Ishikawa (cell line): ENCODE data around the gene TNFSF4.

Source experiments
- EGR1 ChIP-seq: IDR thresholded peaks from 2 replicates; pipeline ENCODE4 v1.6.1; 2012
- EP300 ChIP-seq: IDR thresholded peaks from 2 replicates; pipeline ENCODE4 v1.6.1; 2012; ENCODE audit warnings: borderline replicate concordance
- RAD21 ChIP-seq: IDR thresholded peaks from 2 replicates; pipeline ENCODE4 v1.6.1; 2012; ENCODE audit warnings: low read depth
- TAF1 ChIP-seq: IDR thresholded peaks from 2 replicates; pipeline ENCODE4 v1.6.1; 2012; ENCODE audit warnings: low read depth, mild to moderate bottlenecking
- TF ChIP-seq, protein P1 (sequence below): IDR thresholded peaks from 2 replicates; pipeline ENCODE4 v1.6.1; 2012; ENCODE audit warnings: low read depth, mild to moderate bottlenecking

DNA sequence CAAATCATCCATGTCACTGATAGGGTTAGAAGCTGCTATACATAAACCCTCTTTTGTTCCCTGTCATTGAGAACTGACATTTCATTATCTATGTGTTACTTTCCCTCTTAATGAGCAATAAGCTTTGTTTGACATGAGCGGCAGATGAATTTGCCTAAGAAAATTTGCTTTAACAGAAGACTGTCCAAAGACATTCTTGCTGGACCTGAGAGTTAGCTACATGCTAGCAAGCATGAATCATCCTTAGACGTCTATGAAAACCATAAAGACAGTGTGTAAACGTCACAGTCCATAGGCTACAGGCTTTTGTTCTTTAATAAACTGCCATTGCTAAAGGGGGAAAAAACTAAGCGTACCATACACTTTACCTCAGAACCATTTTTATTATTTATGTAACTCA lies 73.1 kb downstream of the TNFSF4 start:
- no peak for TF ChIP-seq RAD21
- no peak for TF ChIP-seq TAF1
- TF ChIP-seq, protein P1, sequence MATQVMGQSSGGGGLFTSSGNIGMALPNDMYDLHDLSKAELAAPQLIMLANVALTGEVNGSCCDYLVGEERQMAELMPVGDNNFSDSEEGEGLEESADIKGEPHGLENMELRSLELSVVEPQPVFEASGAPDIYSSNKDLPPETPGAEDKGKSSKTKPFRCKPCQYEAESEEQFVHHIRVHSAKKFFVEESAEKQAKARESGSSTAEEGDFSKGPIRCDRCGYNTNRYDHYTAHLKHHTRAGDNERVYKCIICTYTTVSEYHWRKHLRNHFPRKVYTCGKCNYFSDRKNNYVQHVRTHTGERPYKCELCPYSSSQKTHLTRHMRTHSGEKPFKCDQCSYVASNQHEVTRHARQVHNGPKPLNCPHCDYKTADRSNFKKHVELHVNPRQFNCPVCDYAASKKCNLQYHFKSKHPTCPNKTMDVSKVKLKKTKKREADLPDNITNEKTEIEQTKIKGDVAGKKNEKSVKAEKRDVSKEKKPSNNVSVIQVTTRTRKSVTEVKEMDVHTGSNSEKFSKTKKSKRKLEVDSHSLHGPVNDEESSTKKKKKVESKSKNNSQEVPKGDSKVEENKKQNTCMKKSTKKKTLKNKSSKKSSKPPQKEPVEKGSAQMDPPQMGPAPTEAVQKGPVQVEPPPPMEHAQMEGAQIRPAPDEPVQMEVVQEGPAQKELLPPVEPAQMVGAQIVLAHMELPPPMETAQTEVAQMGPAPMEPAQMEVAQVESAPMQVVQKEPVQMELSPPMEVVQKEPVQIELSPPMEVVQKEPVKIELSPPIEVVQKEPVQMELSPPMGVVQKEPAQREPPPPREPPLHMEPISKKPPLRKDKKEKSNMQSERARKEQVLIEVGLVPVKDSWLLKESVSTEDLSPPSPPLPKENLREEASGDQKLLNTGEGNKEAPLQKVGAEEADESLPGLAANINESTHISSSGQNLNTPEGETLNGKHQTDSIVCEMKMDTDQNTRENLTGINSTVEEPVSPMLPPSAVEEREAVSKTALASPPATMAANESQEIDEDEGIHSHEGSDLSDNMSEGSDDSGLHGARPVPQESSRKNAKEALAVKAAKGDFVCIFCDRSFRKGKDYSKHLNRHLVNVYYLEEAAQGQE = no peak
- TF ChIP-seq EP300 = no peak
- TF ChIP-seq EGR1 = no peak
